Stimulated activated CD8-positive, alpha-beta memory T cell treated with anti-CD3 and anti-CD28 coated beads, Interleukin-2, amount 100 ng/mL, for 48 hours (primary cell): ENCODE results near the gene YY1AP1.
"Not testable (repeated sequence)": the region's sequence is repeated elsewhere in the genome, so short reads cannot be mapped to it uniquely, and the experiment has no call there.

ENCODE experiments used
- DNase-seq, 2 donors: peaks; one replicate each; pipeline ENCODE4 v3.0.0-alpha.2; 2020; ENCODE audit warnings: low read depth in 2 of 2

Gene YY1AP1

GRCh38 chr1:155645648-155646047 is 42.9 kb downstream of the YY1AP1 start:
- no peak for DNase-seq

DNA sequence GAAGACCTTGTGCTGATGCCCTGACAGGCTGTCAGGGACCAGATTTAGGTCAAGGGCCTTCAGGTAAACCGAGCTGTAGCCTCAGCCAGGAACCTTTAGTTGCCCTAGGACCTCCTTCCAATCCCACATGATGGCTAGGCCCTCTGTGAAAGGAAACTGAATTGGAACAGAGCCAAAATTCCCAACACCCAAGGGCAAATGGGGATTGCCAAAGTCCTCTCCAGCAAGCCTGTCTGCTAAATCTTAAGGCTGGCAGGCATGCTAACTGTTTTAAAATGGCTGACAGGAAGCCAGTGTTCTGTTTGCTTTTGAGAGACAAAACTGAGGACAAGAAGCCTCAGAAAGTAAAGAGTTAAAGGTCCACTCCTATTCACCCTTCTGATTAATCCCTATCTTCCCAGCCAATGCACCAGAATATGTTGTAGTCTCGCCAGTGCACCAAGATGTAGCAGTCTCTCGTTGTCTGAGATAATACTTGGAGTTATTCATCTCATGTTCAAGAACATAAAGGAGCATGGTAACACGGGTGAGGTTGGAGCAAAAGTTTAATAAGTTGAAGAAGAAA is 43.5 kb downstream of the YY1AP1 start:
- no peak for DNase-seq

DNA sequence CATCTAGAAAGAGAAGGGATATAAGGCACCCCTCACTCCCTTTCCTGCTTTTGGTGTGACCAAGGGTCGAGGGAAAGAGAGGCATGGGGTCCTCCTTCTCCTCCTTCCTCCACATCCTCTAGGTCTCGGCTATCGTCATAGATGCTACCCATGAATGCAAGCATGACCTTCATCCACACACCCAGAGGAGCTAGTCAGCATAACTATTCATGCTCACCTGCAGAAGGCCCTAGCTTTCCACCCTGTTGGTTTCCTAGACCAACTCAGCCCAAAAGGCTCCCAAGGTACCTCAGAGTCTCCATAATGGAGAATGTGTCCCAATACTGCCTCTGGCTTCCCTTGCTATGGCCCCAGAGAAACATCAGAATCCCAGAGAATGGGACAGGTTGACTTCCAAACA is 45.3 kb downstream of the YY1AP1 start:
- no peak for DNase-seq

DNA sequence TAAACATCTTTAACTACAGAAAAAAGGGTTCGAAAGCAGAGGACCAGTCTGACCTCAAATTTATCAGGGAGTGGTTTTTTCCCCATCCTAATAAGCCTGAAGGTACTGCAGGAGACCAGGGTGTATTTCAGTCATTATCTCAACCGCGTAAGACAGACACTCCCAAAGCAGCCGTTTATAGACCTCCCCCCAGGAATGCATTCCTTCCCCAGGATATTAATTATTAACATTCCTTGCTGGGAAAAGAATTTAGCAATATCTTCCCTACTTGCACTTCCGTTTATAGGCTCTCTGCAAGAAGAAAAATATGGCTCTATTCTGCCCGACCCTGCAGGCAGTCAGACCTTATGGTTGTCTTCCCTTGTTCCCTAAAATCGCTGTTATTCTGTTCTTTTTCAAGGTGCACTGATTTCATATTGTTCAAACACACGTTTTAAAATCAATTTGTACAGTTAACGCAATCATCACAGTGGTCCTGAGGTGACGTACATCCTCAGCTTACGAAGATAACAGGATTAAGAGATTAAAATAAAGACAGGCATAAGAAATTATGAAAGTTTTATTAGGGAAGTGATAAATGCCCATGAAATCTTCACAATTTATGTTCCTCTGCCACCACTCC is 45.9 kb downstream of the YY1AP1 start:
- not testable (repeated sequence) for DNase-seq

GRCh38 chr1:155640367-155640766 is 48.2 kb downstream of the YY1AP1 start:
- DNase-seq, result no peak

DNA sequence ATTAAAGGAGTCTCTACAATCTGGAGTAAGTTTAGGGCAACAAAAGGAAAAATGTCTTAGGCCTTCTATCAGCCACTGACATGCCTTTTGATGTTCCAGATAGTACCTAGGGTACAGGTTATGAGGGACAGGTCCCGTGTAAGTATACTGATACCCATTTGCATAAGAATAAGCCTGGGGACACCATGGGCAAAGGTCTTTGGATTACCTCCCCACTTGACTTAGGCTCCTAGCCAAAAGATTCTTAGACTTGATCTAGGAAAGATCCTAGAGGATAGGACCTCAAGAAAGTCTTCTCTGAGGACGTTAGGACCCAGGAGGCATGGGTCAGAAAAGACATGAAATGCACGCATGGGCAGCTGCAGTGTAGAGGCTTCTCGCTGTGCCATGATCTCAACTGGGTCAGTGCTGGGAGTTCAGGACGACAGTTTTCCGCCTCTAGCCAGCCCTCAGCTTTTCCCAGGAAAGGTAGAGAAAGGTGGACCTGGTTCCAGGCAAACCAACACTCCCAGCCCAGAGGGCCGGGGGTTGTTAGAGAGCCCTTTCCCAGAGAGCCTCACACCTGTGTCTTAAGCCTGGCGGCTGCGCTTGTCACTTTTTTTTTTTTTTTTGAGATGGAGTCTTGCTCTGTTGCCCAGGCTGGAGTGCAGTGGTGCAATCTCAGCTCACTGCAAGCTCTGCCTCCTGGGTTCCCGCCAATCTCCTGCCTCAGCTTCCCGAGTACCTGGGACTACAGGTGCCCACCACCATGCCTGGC is 52.0 kb downstream of the YY1AP1 start:
- no peak for DNase-seq

DNA sequence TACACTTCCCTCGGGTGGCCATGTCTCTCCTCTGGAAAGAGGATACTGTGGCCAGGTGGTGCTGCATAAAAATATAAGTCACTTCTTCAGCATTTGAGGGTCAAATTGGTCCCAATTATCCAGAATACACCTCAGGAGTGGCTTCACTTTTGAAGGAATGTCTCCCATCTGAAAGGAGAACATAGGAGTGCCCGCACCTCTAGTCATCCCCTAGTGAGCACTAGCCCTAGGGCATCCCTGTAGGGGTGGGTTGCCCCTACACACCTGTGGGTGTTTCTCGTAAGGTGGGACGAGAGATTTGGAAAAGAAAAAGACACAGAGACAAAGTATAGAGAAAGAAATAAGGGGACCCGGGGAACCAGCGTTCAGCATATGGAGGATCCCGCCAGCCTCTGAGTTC is 62.1 kb downstream of the YY1AP1 start:
- not testable (repeated sequence) for DNase-seq

GRCh38 chr1:155623357-155623756 is 65.2 kb downstream of the YY1AP1 start:
- no peak for DNase-seq

DNA sequence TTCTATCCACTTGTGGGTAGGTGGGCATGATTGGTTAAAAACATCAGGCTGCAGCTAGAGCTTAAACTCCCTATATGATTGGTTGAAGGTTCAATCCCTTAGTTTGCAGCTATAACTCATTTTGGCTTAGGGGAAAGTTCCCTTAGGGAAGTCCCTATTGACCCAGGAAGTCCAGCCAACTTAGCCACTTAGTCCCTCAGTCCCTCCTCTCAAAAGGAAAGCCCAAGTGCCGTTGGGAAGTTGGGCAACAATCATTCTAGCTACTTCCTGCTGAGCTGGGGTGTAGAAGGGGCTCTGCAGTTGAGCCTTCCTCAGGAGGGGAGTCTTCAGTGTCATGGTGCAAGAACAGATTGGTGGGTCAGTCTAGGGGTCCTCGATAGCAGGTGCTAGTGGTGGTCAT is 66.4 kb downstream of the YY1AP1 start:
- DNase-seq, result no peak

- not testable (repeated sequence) for DNase-seq
Observed at GRCh38 chr1:155613226-155613625, 75.3 kb downstream of the YY1AP1 start.

DNA sequence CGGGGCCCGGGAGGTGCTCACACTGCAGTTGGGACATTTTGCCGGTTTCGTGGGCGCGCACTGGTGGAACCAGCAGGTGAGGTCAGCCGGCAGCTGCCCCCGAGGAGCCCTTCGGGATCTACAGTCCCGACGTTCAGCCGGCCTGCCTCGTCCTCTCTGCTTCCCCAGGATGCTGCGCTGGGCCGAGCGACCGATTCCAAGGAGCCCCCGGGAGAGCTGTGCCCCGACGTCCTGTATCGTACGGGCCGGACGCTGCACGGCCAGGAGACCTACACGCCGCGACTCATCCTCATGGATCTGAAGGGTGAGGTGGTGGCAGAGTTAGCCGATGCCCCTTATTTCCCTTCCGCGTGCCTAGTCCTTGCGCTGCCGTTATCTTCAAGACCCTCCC is 78.3 kb downstream of the YY1AP1 start:
- not testable (repeated sequence) for DNase-seq

GRCh38 chr1:155609515-155610256 is 78.9 kb downstream of the YY1AP1 start, which contains the start of gene MSTO1:
Gene MSTO1, plus strand, starts transcription at chr1:155610218. Its CDS starts 31 bp downstream, at chr1:155610249.
- peak; percentile 98 to 99 for DNase-seq
